NCI-H524 (cell line): ENCODE measurements around the gene TMEM30A.
A peak's percentile ranks its signal among the peaks of the same experiment; 100 is the strongest.

Experiments used
- DNase-seq, 2 experiments: peaks; one replicate each; lab custom pipeline; 2025; lab: John Stamatoyannopoulos, UW

TMEM30A gene

DNA sequence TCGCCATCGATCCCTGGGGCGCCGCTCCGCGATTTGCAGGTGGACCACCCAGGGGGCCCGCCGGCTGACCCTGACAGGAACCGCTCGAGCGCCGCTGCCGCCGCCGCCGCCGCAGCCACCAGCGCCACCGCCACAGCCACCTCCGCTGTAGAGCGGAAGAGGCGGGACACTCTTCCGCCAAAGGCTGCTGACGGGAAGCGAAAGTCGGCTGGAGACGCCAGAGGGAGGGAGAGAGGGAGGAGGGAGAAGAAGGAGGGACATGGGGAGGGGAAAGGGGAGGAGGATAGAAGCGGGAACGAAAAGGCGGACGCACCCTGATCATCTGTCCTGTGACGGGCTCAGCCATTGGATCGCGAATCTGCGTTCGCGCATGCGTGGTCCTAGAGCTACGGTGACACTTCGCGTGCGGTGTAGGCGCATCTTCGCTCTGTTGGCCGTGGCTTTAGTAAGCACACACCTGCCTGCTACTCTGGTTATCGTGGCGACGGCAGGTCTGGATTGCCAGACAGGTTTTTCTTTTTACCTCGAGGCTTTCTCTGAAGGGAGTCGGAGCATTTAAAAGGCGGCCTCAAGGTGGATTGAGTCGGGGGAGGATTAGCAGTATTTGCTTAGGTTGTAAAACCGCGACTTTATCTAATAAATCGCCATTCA is at the start of gene TMEM30A:
Gene TMEM30A (minus strand): TSS at position 161 of the 651 bp plus-strand sequence. CDS start 154 bp downstream, at position 7.
- peak; percentile 99 for DNase-seq

DNA sequence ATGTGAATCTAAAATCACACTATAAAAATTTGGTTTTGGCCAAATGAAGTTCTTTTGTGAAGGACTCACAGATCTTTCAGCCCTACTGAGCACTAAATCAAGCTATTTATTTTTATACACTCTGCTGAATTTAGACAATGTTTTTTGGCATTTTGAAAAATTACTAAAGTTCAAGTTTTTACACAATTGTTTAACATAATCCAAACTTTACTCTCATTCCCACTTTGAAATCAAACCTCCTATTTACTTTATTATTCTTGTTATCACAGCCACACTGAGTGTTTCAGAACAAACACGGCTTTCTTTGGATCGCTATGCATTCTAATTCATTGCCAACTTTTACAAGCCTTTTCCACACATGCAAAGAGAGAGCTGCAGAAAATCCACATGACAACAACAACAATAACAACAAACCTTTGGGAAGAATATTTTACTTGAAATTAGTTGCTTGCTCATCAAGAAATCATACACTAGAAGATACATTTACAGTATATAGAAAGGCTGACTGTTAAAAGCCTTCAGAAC is 49.1 kb upstream of the TMEM30A start:
- no peak for DNase-seq

DNA sequence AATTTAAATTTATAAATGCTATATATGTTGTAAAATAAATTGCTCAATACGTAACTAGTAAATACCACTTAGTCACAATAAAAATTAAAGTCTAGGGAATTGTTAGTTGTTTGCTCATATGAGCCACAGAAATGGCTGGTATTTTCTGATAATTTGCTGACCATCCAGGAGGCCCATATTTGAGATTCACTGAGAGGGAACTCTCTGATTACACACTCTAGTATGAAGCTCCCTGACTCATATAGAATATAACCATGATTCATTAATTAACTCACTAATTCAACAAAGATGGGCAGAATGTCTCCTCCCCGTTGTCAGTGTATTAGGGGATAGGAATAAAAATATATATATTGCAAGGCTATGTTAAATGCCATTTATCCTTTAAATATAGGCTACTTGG is 46.6 kb upstream of the TMEM30A start:
- no peak for DNase-seq

DNA sequence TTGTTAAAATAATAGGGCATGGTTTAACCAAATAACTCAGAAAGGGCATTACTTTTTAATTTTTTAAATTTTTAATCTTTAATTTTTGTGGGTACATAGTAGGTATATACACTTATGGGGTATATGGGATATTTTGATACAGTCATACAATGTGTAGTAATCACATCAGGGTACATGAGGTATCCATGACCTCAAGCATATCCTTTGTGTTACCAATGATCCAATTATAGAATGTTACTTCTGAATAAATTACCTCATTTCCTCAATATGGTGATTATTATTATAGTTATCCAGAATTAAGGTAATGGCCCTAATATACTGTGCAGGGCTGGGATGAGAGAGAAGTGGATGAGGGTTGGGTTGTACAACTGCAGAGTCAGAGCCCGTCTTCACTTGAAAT is 45.1 kb upstream of the TMEM30A start:
- no peak for DNase-seq

DNA sequence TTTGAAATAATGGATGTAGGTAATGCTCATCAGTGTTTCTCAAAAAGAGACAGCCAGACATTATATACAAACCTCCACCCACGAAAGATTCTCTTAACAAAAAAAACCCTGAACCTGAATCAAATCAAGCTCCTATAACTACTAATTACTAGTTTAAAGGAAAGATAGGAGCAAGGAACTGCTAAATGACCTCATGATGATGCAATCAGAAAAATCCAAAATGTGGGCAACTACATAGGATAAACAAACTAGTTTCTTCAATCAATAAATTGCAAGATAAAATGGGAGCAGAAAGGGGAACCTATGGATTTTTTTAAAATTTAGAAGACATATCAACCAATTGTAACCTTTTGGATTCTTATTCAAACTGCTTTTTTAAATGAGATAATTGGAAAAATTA is 43.2 kb upstream of the TMEM30A start:
- DNase-seq: no peak

DNA sequence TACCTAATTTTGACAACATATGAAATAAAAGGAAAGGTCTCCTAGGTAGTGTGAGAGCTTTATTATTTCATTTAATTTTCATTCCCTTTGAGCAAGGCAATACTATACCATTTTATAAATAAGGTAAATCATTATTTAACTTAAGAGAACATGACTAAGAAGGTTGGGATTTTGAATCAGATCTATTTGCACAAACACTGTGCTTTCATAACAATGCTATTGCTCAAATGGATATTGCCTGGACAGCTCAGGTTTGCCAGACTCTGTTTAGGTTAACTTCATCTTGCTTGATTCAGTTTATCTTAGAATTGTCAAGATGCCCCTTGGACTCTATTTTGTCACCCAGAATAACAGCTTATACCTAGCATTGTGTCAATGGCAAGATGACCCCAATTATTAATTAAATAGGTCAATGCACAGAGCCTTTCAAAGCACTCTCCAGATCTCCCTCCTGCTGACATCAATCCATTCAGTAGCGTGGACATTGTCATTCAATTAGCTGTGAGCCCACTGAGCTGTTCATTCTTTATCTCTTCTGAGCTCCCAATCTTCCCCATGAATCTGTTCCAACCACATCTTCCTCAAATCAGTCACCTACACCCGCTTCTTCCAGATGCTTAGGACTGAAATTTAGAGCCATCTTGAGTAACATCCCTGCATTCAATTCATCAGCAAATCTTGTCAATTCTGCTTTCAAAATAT is 42.1 kb upstream of the TMEM30A start:
- DNase-seq: no peak

DNA sequence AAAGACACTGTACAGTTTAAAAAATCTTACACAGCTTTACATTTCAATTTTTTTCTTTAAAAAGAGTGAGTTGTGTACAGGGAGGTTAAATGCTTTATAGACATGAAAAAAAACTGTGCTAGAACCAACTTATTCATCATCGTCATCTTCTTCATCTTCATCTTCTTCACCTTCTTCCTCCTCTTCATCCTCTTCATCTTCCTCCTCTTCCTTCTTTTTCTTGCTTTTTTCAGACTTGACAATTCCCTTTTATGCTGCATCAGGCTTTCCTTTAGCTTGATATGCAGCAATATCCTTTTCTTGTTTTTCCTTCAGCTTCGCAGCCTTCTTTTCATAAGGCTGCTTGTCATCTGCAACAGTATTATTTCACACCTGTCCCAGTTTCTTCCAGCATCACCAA is 34.3 kb upstream of the TMEM30A start:
- DNase-seq: no peak

DNA sequence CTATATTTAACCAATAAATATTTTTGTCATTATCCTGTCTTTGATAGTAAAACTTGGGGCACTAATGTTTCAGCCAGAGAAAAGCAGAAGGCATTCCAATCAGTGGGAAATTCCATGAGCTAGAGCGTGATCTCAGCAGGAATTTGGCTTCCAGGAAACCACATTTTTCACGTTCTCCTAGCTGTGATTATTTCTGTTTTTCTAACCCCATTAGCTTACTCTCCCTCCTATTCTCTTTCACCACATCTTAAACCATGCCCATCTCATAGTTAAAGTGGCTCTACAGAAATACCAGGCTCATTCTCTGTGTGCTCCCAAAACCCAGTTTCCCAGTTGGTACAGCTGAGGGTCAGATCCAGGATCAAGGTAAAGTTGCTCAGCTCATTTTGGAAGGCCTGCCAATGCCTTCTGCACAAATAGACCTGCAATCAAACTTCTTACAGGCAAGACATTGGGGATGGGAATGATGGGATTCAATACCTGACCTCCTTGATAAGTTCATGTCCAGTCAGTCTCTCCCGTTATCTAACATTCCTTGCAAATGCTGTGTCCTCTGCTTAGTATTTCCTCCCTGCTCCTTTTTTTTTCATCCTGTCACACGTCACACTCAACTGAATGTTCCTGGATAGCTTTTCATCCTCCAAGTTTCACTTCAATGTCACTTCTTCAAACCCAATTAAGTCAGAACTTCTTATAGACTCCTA is 33.1 kb upstream of the TMEM30A start:
- no peak for DNase-seq

DNA sequence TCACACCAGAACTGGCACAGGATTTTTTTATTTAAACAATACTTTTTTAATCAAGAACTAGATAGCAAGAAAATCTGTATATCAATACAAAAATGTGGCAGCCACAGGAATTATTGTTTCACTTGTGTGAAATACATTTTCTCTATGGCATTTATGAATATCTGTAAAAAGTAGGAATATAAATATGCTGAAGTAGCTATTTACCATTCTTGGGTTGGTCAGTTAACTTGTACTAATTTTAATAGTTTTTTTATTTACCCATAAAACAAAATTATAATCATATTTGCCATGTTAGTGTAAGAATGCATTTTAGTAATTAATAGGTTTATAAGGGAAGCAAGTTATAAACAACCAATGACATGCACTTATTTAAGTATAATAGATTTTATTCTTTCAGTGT is 31.4 kb upstream of the TMEM30A start:
- DNase-seq: no peak

DNA sequence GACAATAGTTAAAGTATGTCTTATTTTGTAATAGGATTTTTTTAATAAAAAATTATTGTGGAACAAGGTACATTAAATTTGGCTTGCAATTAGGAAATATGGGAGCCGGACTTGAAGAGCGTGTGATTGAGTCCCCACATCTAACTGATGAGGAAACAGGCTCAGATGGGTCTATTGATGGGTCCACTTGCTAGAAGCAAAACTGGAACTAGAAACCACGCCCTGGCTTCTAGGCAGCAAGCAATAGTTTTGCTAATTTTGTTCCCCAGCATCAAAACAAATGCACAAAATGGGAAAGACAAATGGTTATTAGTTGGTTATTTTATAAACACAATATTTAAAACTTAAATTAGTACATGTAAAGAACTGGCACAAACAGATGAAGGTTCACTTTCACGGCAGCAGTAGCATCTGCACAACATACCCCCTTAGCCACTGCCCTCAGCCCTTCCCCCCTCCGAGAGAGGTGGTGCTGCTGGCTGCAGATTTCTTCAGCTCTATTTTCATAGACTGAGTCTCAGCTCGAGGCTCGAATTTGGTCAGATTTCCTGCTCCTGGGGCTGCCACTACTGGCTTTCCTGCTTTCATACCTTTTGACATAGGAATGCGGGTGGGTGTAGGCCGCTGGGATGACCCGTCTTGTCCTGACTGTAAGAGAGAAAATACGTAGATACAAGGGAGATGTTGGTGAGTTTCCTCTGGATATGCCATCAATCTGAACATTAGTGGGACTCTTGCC is 23.8 kb upstream of the TMEM30A start:
- no peak for DNase-seq

DNA sequence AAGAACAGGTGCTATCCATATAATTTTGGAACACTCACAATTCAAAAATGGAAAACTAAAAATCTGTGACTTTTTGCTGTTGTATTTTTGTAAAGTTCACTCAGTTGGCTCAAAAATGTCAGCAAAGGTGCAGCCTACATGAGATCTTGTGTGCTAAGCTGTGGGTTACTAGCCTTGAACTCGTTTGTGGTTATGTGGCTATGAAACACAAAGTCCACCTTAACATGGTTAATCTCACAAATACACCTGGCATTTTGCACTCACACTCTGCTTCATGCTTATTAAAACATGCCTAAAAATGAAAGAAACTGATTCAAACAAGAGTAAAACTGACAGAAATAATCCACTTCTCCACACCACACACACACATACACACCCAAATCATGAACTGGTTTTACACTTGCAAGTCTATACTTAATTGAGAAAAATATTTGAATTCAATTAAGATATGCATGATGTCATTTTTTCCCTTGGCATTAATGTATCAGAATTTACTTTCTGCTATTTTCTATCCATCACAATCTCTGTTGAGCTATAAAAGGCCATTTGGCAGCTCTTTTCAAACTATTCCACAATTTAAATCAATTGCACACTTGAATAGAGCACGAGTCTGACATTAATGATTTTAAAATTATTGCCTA is 22.9 kb upstream of the TMEM30A start:
- no peak for DNase-seq

DNA sequence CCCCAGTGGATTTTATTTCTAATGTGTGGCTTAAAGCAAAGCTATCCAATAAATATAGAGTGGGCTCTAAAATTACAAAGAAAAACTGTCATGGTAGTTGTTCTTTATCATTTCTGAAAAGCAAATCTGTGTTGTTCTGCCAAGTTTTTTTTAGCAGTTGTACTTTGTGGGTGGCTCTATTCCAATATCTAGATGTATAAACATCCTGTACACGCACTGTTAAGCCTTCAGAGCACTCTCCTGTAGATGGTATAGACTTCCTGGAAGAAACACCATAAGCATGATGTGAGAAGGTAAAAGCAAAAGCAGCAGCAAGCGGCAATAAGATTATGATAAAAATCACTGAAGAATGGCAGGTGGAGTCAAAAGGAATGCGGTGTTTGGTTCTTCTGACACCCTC is 21.5 kb upstream of the TMEM30A start:
- DNase-seq: no peak

DNA sequence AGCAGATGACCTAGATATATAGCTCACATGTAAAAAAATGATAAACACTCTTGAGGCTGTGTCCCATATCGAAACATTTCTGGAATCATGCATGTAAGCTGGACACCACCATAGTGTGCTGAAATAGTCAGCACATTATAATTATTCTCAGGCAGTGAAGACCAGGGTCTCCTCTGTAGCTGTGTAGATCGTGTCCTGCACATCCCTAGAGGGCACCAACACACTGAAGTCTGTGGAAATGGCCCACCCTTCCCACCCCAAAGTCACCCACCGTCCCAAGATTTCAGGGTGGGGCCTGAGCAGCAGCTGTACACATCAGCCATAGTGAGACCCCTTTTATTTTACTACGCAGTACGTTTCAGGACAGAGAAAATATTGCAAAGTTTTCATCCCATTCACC is 21.0 kb upstream of the TMEM30A start:
- DNase-seq: no peak

DNA sequence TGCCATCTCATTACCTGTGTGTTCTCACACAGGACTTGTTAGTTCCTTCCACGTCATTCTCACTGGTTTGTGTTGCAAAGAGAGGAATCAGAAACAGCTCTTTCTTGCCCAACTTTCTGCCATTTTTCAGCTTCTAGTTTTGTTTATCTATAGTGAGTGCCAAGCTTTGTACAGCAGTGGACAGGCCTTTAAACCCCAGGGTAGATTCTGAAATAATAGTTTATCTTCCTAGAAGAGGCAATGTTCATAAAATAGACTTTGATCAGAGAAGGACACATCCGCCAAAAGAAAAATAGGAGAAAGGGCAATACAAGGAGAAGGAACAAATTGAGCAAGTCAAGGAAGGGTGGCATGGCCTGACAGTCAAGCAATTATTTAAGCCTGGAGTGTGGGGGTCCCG is 17.7 kb upstream of the TMEM30A start:
- no peak for DNase-seq

DNA sequence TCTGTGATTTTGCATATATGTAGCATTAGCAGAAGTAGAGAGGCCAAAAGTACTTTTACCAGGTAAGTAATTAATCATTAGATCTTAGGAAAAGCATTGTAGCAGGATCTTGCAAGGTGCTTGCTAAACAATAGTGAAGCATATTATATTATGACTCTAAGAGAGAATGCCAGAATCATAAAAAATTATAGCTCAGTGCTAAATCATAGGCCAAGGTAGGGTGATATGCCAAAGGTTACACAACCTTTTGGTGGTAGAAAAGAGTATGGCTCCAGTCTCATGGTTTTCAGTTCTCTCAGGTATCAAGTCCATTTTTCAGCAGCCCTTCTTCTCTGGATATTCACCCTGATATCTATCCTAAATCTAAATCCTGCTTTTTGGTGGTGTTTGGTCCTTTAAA is 16.9 kb upstream of the TMEM30A start:
- DNase-seq: no peak

DNA sequence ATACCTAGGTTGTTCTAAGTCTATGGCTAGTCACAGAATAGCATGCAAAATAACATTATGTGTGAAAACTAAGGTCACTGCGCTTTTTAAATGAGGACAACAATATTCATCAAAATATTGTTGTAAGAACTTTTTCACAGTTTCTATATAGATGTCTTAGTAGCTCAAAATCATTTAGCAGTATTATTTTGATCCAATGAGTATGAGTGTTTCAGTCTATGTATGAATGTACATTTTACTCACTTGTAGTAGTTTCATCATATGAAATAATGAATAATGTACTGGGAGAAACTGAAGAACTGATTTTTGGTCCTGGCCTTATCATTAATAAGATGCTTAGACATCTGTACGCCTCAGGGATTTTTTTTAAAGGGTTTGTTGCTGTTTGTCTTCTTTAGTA is 16.5 kb upstream of the TMEM30A start:
- no peak for DNase-seq

DNA sequence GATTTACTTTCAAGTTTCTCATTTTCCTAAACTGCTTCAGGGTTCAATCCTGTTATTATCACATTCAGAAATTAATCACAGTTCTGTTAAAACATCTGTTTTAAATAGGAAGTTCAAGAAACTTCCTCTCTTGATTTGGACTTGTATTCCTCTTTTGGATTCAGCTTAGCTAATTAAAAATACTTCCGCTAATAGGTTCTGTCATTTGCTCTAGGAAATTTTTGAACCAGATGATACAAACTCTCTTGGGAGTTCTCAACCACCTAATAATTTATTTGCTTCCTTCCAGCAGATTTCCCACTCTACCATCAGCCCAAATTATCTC is 15.9 kb upstream of the TMEM30A start:
- no peak for DNase-seq

DNA sequence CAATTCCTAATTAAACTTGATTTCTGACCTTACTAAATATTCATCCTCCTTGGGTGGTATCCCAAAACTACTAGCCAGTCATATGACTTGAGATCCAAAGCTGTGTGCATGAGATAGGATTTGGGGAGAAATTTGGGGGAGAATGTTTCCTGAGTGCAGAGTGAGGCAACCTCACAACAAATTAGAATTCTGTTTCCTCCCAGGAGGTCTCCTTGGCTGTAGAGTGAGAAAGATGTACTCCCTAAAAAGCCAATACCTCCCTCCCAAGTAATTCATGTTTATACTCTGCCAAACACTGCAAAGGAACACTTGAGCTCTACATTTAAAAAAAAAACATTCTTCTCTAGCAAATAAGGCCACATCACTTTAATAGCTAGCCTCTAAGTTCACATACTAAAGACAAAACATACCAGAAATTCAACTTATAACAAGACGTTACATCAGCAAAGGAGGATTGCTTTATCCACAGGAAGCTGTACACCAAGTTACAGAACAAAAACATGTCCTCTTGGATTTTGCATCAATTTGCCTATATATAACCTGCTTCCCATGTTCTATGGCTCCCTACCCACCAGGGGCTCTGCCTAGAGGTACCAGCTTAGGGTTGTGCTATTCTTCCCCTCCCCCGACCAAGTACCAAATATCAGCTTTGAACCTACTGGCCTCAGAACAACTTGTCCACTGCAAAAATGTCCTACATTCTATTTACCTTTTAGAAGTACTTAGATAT is 15.4 kb upstream of the TMEM30A start:
- no peak for DNase-seq

DNA sequence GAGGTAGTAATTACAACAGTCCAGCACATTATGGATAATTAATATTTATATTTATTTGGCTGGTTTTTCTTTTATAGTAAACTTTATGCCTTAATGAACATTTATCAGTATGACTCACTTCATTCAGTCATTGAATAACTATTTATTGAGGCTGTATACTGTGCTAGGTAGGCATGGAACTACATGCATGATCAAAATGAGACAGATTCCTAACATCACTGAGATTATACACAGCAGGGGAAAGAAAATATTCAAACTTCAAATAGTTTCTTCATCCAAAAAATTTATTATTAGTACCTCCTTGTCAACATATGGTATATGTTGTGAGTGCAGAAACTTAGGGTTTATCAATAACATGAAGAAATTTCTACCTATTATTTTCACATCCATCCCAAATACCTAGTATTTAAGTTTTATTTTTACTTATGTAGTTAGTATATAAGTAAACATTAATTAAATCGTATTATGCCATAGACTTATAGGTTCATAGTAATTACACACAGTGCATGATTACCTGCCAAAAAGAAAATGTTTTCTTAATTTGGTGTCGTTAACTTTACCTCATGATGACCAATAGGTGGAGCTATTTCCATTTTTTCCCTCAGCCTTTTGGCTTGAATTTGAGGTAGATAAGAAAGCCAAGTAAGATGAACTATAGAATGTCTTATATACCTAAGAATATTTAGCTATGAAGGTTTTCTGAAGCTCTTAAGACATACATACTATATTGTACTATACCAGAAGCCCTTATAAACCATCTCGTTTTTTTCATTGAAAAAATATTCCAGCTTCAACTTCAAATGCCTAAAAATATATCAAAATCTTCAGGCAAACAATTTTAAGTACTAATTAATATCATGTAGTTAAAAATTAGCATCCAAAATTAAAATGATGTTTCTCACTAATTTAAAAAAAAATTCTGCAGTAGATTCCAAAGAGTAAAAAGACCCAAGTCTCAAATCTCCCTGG is 12.5 kb upstream of the TMEM30A start:
- DNase-seq: peak; percentile 35 to 69

DNA sequence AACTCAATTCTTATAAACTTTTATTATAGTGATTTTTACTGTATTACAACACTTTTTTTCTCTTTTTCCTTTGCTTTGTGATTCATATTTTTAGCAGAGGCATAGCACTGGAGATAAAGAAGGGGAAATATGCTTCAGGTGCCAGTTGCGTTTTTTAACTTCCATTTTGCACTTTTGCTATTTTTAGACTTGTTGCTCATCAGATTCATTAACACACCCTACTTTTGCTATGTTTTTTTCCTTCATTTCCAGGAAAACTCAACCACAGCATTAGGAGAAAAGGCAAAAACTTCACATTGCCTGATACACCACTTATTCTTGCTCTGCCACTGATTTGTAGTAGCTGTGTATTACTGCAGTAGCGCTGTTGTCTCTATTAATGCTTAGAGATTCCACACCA is 8.0 kb upstream of the TMEM30A start:
- no peak for DNase-seq
